GM18951 (cell line): ENCODE measurements around the gene TUT1.
A peak's percentile ranks its signal among the peaks of the same experiment; 100 is the strongest.

Experiments
- POLR2A ChIP-seq: IDR thresholded peaks from 4 replicates; pipeline ENCODE4 v1.6.1; 2011; ENCODE audit warnings: mild to moderate bottlenecking; ENCODE audit not compliant: insufficient read length, insufficient read depth; ENCODE audit errors: extremely low read depth
- in situ Hi-C: fragments of 300-500 bp; cut with MboI; formaldehyde crosslinking; loops from one replicate; pipeline ENCODE4 v1.12.0; 2022; ENCODE audit warnings: low sequenced_read_pairs, mixed read lengths, inconsistent platforms; ENCODE audit not compliant: unreplicated experiment

The TUT1 gene

DNA sequence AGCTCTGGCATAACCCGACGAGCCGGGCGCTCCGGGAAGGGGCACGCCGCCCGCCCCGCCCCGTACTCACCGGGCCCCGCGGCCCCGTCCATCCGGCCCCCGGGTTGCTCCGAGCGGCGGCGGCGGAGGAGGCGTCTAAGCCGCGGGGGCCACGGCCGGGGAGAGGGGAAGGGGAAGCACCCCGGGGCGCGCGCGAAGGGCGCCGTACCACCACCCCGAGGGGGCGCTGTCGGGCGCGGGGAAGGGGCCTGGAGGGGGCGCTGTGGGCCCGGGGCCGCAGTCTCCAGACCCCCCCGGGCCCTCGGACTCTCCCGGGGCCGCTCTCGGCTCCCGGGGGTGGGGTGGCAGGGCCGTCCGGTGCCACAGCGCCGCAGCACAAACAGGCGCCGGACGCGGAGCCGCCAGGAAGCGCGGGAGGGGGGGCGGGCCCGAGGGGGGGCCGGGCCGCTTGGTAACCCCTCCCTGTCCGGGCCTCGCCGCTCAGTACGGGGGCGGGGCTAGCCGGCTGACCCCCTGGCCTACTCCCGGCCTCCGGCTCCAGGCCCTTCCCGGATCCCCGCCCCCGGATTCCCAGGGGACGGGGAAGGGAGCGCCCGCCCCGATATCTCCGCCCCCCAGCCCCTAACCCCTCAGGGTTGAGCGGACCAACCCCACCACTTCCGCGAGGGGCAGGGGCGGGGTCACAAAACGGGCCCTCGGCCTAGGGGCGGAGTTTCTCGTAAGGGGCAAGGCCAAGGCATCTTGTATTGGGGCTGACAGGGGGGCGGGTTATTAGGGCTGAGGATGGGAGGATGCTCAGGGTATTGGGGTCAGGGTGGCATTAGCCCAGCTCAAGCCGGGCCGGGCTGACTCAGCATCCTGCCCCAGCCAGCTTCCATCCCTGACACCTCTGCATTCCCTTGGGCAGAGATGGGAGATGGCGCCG is 21.3 kb upstream of the TUT1 start, which contains the start of the genes EML3 and ROM1:
Gene EML3, minus strand, starts transcription at position 410 of the 925 bp plus-strand sequence. Its CDS starts 318 bp downstream, at position 92.
Gene ROM1, plus strand, starts transcription at position 892 of the 925 bp plus-strand sequence. Its CDS starts 25 bp downstream, at position 917.
- TF ChIP-seq POLR2A: peak; percentile 53
- in situ Hi-C loops: no loop called here

DNA sequence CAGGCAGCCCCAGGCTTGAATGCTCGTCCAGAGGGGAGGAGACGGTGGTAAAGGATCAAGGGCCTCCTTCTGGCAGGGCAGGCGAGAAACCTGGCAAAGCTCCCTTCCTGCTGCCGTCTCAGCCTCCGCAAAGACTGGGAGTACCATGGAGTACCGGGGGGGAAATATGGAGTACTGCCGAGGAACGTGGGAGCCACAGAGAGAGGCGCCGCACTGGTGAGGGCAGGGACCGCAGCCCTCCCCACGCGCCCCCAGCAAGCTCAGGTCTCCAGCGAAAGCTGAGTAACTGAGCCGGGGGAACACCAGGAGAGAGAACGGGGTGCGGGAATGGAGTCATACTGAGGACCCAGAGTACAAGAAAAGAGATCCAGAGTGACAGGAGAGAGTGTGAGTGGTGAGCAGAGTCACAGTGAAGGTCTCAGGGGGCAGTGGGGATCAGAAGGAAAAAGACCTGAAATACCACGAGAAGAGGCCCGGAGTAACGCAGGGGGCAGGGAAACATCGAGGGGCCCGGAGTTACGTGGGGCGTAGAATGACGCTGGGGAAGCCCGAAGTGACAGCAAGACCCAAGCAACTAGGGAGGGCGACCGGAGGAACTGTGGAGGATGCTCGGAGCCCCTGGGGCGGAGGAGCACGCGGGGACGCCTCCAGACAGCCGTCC is 20.5 kb upstream of the TUT1 start:
- in situ Hi-C loops: no loop called here
- TF ChIP-seq POLR2A: no peak

DNA sequence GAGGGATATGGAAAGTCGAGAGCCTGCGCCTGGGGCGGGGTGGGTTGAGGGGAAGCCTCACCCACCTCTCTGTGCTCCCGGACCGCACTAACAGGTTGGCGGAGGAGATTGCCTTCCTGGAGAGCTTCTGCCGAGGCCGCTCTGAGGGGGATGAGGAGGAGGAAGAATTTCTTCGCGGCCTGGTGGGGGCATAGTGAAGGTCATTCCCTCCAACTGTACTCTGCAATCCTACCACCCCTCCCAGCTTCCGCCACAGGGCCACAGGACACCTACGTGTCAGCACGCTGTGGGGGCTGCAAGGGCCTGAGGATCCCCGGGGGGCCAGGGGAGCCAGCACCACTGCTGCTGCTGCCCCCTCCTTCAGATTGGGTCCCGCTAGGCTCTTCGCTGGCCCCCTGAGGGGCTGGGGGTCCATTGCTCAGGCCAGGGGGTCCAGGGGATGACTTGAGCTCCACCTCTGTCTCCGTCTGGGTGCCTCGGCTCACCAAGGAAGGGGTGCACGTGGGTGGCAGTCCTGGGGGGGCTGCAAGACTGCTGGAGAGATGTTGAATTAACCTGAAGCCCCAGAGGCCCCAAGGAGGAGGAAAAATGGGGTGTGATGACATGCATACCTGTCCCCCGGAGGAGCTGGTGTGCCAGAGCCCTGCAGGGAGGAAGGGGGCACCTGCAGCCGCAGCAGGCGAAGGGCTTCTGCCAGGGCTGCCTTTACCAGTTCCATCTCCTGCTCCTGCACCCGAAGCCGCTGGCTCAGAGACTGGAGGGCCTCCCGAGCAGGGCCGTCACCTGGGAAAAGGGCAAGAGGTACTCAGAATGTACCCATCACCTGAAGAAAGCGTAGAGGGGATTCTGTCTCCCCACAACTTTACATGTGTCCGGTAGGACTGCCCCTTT is 19.7 kb upstream of the TUT1 start:
- in situ Hi-C loops: no loop called here
- no peak for TF ChIP-seq POLR2A

DNA sequence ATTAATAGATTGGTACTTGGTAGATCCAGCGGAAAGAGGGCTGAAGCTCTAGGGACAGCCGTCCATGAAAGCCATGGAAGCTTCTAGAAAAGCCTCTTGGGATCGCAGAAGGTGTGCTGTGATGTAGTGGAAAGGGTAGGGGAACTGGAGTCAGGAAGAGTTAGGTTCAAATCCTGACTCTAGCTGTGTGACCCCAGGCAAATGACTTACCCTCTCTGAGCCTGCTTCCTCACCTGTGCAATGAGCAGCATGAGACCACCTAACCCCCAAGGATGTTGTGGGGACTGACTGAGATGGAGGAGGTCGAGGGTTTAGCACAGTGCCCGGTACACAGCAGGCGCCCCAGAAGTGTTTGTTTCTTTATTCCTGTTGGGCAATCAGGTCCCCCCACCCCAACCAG is 19.1 kb upstream of the TUT1 start:
- in situ Hi-C loops: no loop called here
- no peak for TF ChIP-seq POLR2A

DNA sequence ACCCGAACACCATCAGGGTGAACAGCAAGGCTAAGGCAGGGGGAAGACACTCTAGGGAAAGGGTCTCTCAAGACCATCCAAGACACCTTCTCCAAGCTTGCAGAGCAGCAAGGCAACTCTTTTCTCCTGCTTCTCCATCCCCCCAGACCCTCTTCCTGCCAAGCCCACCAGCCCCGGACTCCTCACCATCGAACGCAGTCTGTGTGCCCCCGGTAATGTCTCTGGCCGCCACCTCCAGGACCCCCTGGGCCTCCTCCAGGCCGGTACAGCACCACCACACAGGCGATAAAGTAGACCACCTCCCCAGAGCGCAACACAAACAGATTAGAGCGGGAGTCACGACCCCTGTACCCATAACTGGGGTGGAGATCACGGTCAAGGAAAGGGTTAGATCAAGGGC is 17.5 kb upstream of the TUT1 start:
- in situ Hi-C loops: no loop called here
- TF ChIP-seq POLR2A: no peak

DNA sequence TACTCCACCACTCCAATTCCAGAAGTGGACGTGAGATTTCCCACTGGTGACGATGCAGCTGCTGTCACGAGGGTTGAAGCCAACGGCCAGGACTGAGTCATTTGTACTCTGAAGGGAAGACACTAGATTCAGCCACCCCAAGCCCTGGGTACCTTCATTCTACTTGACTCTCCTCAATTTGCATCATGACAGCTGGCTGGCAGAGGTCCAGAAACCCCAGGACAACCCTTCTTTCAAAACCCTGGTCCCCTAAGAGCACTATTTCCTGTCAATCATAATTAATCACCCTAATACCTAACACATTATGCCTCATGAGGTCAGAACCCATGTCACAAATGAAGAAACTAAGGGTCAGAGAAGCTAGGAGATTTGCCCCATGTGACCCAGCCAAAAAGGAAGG is 16.4 kb upstream of the TUT1 start:
- TF ChIP-seq POLR2A: no peak

DNA sequence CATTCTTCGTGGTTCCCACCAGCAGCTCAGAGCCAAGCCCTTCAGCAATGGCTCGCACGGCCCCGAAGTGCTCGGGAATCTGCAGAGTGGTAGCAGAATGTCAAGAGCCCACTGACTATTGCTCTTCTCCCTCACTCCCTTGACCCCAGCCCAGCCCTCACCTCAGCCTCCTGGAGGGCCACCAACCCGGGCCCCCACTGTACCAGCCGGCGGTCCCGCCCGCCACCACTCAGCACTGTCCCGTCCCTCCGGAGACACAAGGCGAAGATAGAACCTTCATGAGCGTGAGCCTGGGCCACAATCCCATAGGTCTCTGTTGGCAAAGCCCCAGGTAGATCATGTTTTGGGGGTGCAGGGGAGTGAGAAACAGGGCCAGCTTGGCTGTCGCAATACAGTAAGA is 14.6 kb upstream of the TUT1 start:
- in situ Hi-C loops: no loop called here
- no peak for TF ChIP-seq POLR2A

More for the DNA sequence above, 16.4 kb upstream of the TUT1 start:
- in situ Hi-C loops: no loop called here

DNA sequence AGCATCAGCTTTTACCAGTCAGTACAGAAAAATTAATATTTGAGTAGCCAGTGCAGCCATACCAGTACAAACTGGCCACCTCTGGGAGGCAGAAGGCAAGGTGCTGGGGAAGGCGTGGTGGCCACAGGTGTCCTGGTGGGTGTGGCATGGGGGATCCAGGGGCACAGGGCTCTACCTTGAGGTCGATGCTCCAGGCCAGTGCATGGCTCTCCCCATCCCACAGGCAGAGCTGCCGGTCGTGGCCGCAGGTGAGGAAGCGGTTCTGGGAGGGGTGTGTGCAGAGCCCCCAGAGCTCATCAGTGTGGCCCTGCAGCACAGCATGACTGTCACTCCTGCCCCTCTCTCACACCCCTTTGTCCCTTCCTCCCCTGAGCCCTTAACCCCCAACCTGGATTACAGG is 14.1 kb upstream of the TUT1 start:
- in situ Hi-C loops: no loop called here
- TF ChIP-seq POLR2A: no peak

DNA sequence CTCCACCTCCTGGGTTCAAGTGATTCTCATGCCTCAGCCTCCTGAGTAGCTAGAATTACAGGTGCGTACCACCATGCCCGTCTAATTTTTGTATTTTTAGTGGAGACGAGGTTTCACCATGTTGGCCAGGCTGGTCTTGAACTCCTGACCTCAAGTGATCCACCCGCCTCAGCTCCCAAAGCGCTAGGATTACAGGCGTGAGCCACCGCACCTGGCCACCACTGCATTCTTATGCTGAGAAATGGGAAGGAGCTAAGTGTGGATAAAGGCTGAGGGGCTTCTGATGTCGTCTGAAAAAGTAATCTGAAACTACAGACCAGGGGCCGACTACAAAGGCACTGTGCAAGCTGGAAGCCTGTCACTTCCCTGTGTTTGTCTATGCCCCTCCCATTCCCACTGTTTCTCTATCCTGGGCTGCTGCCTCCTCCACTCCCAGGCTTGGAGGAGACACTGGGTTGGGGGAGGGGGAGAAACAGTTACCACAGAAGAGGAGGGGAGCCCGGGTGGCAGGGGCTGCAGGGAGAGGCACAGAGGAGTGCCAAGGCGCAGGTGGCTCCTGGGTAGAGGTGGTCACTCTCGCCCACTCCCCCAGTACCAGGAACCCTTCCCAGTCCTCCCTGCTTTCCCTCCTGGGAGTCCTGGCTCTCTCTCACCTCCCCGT is 13.3 kb upstream of the TUT1 start:
- in situ Hi-C loops: no loop called here
- no peak for TF ChIP-seq POLR2A

DNA sequence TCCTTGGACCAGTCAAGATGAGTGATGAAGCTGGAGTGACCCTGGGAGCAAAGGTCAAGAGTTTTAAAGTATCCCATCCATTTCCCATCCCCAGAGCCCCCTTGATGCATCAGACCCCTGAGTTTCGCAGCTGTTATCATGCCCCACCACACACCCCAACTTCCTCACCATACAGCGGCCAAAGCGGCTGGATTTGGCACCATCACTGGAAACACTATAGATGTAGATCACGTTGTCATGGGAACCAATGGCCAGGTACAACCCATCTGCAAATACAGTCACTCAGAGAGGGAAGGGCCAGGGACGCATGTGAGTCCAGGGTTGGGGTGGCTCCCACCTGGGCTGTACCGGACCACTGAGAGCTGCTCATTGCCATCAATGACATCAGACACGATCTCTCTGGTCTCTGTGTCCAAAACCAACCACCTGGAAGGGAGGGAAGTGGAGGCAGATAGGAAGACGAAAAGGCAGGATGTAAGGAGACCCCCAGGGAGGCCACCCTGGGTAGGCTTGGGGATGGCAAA is 12.5 kb upstream of the TUT1 start:
- no peak for TF ChIP-seq POLR2A
- in situ Hi-C loops: no loop called here

DNA sequence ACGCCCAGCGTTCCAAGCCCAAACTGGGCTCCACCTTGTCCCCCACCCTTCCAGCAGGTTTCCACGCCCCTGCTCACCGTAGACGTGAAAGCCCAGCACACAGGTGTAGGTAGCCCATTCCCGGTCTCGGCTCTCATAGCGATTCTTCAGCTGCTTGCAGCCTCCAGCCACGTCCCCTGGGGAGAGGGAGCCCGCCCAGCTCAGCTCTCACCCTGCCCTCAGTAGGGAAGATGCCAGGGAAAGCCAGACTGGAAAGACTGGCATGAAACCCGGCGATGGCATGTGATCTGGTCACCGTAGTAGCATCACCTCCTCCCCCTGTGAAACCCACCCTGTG is 11.7 kb upstream of the TUT1 start:
- in situ Hi-C loops: no loop called here

DNA sequence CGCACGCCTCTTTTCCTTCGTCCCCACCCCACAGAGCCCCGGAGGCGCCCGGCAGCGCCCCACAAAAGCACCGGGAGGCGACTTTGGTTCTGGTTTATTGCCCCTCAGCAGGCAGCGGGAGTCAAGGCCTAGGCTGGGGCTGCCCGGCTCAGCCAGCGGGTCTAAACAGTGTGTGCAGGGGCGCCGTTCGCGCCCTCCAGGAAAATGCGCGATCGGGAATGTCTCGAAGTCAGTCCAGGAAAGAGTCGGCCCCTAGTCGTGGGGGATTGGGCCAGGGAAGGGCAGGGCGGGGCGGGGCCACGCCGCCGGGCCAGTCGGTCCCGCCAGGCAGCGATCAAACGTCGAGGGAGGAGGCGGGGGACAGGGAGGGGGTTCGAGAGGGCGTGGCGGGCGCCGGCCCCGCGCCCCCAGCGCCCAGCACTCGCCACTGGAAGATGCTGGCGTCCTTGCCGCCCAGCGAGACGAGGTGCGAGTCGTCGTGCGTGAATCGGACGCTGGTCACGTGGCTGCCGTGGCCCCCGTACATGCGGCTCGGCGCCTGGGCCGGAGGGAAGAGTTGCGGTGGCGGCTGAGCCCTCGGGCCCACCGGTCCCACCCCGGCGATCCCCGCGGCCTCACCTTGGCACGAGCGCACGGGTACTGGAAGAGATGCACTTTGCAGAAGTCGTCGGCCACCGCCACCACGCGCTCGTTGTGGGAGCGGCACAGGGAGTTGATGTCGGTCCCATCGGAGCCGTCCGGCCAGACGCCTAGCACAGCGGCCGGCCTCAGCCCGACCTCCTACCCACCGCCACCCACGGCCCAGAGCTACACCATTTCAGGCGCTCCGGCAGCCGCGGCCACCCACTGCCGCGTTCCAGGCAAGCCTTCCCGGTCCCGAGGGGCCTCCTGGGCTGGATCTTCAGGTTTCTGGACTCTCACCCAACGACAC is 11.1 kb upstream of the TUT1 start:
- in situ Hi-C loops: no loop called here
- peak; percentile 42 for TF ChIP-seq POLR2A

More for the DNA sequence above, 11.7 kb upstream of the TUT1 start:
- no peak for TF ChIP-seq POLR2A
